ENCODE measurements around the gene HBQ1.
"Not testable (repeated sequence)": the region's sequence is repeated elsewhere in the genome, so short reads cannot be mapped to it uniquely, and the experiment has no call there.

HBQ1 gene

GRCh38 chr16:180101-180675, at the start of gene HBQ1:
Gene HBQ1 (plus strand): TSS chr16:180459. CDS start chr16:180487, 28 bp downstream.
- DNase-seq = peak in 1 of 2 donors; percentile 5

GRCh38 chr16:130533-131173, 49.6 kb upstream of the HBQ1 start:
- DNase-seq = no peak

GRCh38 chr16:132120-132519, 48.1 kb upstream of the HBQ1 start:
- no peak for DNase-seq

- no peak for DNase-seq
These were observed 46.5 kb upstream of the HBQ1 start for GRCh38 chr16:133716-134115.

- no peak for DNase-seq
These were observed 42.2 kb upstream of the HBQ1 start for GRCh38 chr16:138049-138417.

GRCh38 chr16:140175-140857, 39.9 kb upstream of the HBQ1 start:
- no peak for DNase-seq

- no peak for DNase-seq
These were observed 37.8 kb upstream of the HBQ1 start for GRCh38 chr16:142405-142967.

GRCh38 chr16:143047-143446, 37.2 kb upstream of the HBQ1 start:
- no peak for DNase-seq

GRCh38 chr16:143456-143855, 36.8 kb upstream of the HBQ1 start:
- DNase-seq = no peak

GRCh38 chr16:144797-145252, 35.4 kb upstream of the HBQ1 start:
- DNase-seq = no peak

- no peak for DNase-seq
These were observed 33.6 kb upstream of the HBQ1 start for GRCh38 chr16:146646-147045.

GRCh38 chr16:149024-149660, 31.1 kb upstream of the HBQ1 start:
- no peak for DNase-seq

- DNase-seq = no peak
These were observed 27.8 kb upstream of the HBQ1 start, which contains the start of gene HBZ for GRCh38 chr16:152141-153128. Gene HBZ (plus strand): TSS chr16:152644. CDS start chr16:152910, 266 bp downstream.

GRCh38 chr16:153129-153521, 27.1 kb upstream of the HBQ1 start:
- not testable (repeated sequence) for DNase-seq

- not testable (repeated sequence) for DNase-seq
These were observed 26.6 kb upstream of the HBQ1 start for GRCh38 chr16:153550-154216.

GRCh38 chr16:154217-155030, 25.8 kb upstream of the HBQ1 start:
- peak in 1 of 2 donors; percentile 8 for DNase-seq

GRCh38 chr16:155031-155398, 25.2 kb upstream of the HBQ1 start:
- DNase-seq = no peak

GRCh38 chr16:159136-159849, 21.0 kb upstream of the HBQ1 start:
- no peak for DNase-seq

GRCh38 chr16:160242-160641, 20.0 kb upstream of the HBQ1 start:
- DNase-seq = not testable (repeated sequence)

- no peak for DNase-seq
These were observed 19.5 kb upstream of the HBQ1 start for GRCh38 chr16:160691-161190.
